K562 (cell line): ENCODE data around the gene SNRNP70. TPM values are rescaled to one million over a fixed set of nuclear protein-coding genes. Genes with fewer than 3 reads are reported as not detected.

Source experiments
- ZNF134 ChIP-seq: fragments of 250-450 bp; sonication (Bioruptor Pico); conservative IDR thresholded peaks from 2 replicates; pipeline ENCODE4 v1.4.0; 2020
- polyA plus RNA-seq, 8 experiments: library from polyadenylated mRNA; depleted of rRNA in 4 of 8; stranded (reverse) in 5 of 8; unstranded in 3 of 8; fragments of >200 nt; fragmentation: Nextera tagmentation in 2 of 8; fragmentation: Illumina TruSeq in 1 of 8; extraction: Ambion mirVana in 2 of 8; extraction: Trizol in 1 of 8; gene quantifications; 2 replicates each; pipeline versions ENCODE4 v1.2.1 to v1.2.3, GENCODE V29; 2011 to 2014; ENCODE audit warnings: inconsistent platforms in 1 of 8, missing spikeins in 1 of 8
- total RNA-seq, 7 experiments: library from RNA; depleted of rRNA in 6 of 7; stranded (reverse); fragments of >200 nt in 6 of 7; fragmentation: Illumina TruSeq in 2 of 7; extraction: Trizol in 2 of 7; gene quantifications; 2 replicates each; pipeline versions ENCODE4 v1.2.1 to v1.2.3, GENCODE V29; 2011 to 2021; ENCODE audit warnings: low replicate concordance in 1 of 7
- TF ChIP-seq, protein P1 (sequence below): fragments of 250-450 bp; sonication (Bioruptor Pico); IDR thresholded peaks from 2 replicates; pipeline ENCODE4 v1.4.0; 2020; ENCODE audit warnings: mild to moderate bottlenecking
- TF ChIP-seq, protein P2 (sequence below): sonication (generic); formaldehyde crosslinking; IDR thresholded peaks from 2 replicates; pipeline ENCODE4 v1.8.0; 2022; ENCODE audit warnings: mild to moderate bottlenecking, missing genetic modification reagents
- TF ChIP-seq, protein P3 (sequence below), 2 experiments: fragments of 450-650 bp; formaldehyde crosslinking in 1 of 2; IDR thresholded peaks; 2 replicates each; pipeline versions ENCODE4 v1.4.0 to v1.6.1; 2014 to 2020; ENCODE audit warnings: mild to moderate bottlenecking in 2 of 2, borderline replicate concordance in 1 of 2, low read depth in 1 of 2

SNRNP70 gene
- total and polyA plus RNA-seq, 9 of the 15 experiments (the other 6 are each of a cell fraction or from before 2014, with no cell fraction given), result 2.8 to 496 (median 136) TPM

DNA sequence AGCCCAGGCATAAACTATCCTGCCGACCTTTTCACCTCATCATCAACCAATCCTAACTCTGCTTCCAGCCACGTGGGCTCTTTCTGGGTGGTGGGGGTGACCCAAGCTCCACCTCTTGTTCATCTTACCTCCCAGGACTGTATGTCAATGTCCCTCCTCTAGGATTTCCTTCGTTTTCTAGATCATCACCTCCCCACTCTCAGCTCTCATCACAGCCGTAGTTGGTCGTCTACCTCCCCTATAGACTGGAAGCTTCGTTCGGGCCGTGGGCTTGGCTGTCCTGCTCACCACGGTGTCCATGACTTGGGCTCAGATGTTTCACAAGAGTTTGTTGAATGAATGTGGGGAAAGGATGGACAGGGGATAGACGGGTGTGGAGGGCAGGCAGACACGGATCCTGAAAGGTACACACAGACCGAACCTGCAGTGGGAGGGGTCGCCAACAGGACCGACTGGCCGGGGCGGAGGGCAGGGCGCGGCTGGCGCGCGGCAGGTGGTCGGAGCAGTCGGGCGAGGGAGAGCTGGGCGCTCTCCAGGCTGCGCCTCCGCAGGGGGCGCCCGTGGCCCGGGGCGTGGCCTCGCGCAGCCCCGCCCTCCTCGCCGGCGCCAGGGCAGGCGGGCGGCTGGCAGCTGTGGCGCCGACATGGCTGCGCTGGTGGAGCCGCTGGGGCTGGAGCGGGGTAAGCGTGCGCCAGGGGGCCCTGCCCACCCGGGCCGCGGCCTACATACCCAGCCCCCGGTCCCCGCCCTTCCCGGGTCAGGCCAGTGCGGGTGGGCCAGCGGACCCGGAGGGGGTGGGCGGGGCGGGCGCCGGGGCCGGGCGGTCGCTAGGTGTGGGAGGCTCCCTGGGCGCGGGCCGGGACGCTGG, 28.7 kb downstream of the SNRNP70 start, which contains the start of gene LIN7B (continued):
- TF ChIP-seq, protein P1, sequence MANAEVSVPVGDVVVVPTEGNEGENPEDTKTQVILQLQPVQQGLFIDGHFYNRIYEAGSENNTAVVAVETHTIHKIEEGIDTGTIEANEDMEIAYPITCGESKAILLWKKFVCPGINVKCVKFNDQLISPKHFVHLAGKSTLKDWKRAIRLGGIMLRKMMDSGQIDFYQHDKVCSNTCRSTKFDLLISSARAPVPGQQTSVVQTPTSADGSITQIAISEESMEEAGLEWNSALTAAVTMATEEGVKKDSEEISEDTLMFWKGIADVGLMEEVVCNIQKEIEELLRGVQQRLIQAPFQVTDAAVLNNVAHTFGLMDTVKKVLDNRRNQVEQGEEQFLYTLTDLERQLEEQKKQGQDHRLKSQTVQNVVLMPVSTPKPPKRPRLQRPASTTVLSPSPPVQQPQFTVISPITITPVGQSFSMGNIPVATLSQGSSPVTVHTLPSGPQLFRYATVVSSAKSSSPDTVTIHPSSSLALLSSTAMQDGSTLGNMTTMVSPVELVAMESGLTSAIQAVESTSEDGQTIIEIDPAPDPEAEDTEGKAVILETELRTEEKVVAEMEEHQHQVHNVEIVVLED, result 0 out of 2 replicates have a peak, but pooled peaks have one; percentile 25
- TF ChIP-seq, protein P2, sequence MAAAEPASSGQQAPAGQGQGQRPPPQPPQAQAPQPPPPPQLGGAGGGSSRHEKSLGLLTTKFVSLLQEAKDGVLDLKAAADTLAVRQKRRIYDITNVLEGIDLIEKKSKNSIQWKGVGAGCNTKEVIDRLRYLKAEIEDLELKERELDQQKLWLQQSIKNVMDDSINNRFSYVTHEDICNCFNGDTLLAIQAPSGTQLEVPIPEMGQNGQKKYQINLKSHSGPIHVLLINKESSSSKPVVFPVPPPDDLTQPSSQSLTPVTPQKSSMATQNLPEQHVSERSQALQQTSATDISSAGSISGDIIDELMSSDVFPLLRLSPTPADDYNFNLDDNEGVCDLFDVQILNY (CRISPR knock-in tag), result peak; percentile 84; the same call in 1 of the 2 replicates
- TF ChIP-seq, protein P3, sequence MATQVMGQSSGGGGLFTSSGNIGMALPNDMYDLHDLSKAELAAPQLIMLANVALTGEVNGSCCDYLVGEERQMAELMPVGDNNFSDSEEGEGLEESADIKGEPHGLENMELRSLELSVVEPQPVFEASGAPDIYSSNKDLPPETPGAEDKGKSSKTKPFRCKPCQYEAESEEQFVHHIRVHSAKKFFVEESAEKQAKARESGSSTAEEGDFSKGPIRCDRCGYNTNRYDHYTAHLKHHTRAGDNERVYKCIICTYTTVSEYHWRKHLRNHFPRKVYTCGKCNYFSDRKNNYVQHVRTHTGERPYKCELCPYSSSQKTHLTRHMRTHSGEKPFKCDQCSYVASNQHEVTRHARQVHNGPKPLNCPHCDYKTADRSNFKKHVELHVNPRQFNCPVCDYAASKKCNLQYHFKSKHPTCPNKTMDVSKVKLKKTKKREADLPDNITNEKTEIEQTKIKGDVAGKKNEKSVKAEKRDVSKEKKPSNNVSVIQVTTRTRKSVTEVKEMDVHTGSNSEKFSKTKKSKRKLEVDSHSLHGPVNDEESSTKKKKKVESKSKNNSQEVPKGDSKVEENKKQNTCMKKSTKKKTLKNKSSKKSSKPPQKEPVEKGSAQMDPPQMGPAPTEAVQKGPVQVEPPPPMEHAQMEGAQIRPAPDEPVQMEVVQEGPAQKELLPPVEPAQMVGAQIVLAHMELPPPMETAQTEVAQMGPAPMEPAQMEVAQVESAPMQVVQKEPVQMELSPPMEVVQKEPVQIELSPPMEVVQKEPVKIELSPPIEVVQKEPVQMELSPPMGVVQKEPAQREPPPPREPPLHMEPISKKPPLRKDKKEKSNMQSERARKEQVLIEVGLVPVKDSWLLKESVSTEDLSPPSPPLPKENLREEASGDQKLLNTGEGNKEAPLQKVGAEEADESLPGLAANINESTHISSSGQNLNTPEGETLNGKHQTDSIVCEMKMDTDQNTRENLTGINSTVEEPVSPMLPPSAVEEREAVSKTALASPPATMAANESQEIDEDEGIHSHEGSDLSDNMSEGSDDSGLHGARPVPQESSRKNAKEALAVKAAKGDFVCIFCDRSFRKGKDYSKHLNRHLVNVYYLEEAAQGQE (IDR thresholded peaks at IDR 0.05; ENCODE audit: borderline replicate concordance), result peak; percentile 38
- TF ChIP-seq, protein P3 (CRISPR knock-in tag; IDR thresholded peaks at IDR 0.05; ENCODE audit: low read depth), result no peak
- no peak for TF ChIP-seq ZNF134 (CRISPR knock-in tag)
